ENCODE measurements around the gene RANGAP1. TPM values are rescaled to one million over a fixed set of nuclear protein-coding genes. Genes with fewer than 3 reads are reported as not detected.
A peak's percentile ranks its signal among the peaks of the same experiment; 100 is the strongest.
"Not testable (repeated sequence)": the region's sequence is repeated elsewhere in the genome, so short reads cannot be mapped to it uniquely, and the experiment has no call there.

Gene RANGAP1
- total and polyA plus RNA-seq, 10 donors, result 26.8 to 53.4 (median 43.7) TPM

DNA sequence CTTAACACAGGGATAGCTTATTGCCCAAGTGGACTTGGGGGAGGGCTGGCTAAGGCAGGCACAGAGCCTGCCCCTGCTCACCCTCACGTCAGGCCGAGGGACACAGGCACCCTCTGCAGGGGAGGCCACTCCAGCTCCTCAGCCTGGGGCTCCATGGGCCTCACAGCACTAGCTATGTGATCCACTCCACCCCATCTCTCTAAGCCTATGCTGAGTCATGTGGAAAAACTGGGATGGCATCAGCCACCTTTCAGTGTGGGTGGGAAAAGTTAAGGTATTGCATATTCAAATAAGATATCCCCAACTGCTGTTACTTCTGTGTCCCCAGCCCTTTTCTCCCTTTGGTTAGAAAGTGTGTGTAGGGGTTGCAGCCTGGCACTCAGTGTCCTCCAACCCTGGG lies 22.3 kb downstream of the RANGAP1 start:
- Histone ChIP-seq H3K36me3 (peaks cover 2 to 99% (median 93%) of the 10 kb centered on the region in 6 donors), H3K4me3 (no peak overlapping the region), H3K27me3 (replicated peaks in 1 of 7) (no peaks in the 10 kb centered on the region), H3K4me1 (peaks cover 0 to 25% (median 5%) of the 10 kb centered on the region in 6 donors), H3K27ac (no peak overlapping the region), H3K9me3 (no peaks in the 10 kb centered on the region)
- WGBS, 5 donors, result 92 to 100% (median 97%) methylated on average over 2 of the region's 2 CpGs
- TF ChIP-seq POLR2A (IDR thresholded peaks at IDR 0.05) (no peak), POLR2AphosphoS5 (IDR thresholded peaks at IDR 0.05) (peak in 1 of 3 donors; percentile 29)
- TF ChIP-seq, protein P1, sequence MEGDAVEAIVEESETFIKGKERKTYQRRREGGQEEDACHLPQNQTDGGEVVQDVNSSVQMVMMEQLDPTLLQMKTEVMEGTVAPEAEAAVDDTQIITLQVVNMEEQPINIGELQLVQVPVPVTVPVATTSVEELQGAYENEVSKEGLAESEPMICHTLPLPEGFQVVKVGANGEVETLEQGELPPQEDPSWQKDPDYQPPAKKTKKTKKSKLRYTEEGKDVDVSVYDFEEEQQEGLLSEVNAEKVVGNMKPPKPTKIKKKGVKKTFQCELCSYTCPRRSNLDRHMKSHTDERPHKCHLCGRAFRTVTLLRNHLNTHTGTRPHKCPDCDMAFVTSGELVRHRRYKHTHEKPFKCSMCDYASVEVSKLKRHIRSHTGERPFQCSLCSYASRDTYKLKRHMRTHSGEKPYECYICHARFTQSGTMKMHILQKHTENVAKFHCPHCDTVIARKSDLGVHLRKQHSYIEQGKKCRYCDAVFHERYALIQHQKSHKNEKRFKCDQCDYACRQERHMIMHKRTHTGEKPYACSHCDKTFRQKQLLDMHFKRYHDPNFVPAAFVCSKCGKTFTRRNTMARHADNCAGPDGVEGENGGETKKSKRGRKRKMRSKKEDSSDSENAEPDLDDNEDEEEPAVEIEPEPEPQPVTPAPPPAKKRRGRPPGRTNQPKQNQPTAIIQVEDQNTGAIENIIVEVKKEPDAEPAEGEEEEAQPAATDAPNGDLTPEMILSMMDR (IDR thresholded peaks at IDR 0.05 in 8 of 11, conservative IDR thresholded peaks at IDR 0.05 in 3 of 11), result no peak
- intact Hi-C loops (cut with DNase I; ENCODE audit: low total_unique reads), result no loop called here
- no peak for DNase-seq

- peaks cover 0 to 23% (median 5%) of the 10 kb centered on the region in 6 donors for H3K4me1 ChIP-seq
- H3K27ac ChIP-seq, result no peak overlapping the region
- H3K27me3 ChIP-seq (replicated peaks in 1 of 7), result no peaks in the 10 kb centered on the region
- TF ChIP-seq POLR2A (IDR thresholded peaks at IDR 0.05) (no peak), POLR2AphosphoS5 (IDR thresholded peaks at IDR 0.05) (no peak)
- TF ChIP-seq, protein P1 (IDR thresholded peaks at IDR 0.05 in 8 of 11, conservative IDR thresholded peaks at IDR 0.05 in 3 of 11), result no peak
- H3K4me3 ChIP-seq, result no peak overlapping the region
- DNase-seq, result no peak
- intact Hi-C loops (cut with DNase I; ENCODE audit: low total_unique reads), result no loop called here
- H3K36me3 ChIP-seq, result peaks cover 4 to 99% (median 93%) of the 10 kb centered on the region in 6 donors
- 94 to 97% (median 95%) methylated on average over 14 to 15 of the region's 15 CpGs for WGBS, 5 donors
- no peaks in the 10 kb centered on the region for H3K9me3 ChIP-seq
Observed at GRCh38 chr22:41262250-41262765, 23.7 kb downstream of the RANGAP1 start.

DNA sequence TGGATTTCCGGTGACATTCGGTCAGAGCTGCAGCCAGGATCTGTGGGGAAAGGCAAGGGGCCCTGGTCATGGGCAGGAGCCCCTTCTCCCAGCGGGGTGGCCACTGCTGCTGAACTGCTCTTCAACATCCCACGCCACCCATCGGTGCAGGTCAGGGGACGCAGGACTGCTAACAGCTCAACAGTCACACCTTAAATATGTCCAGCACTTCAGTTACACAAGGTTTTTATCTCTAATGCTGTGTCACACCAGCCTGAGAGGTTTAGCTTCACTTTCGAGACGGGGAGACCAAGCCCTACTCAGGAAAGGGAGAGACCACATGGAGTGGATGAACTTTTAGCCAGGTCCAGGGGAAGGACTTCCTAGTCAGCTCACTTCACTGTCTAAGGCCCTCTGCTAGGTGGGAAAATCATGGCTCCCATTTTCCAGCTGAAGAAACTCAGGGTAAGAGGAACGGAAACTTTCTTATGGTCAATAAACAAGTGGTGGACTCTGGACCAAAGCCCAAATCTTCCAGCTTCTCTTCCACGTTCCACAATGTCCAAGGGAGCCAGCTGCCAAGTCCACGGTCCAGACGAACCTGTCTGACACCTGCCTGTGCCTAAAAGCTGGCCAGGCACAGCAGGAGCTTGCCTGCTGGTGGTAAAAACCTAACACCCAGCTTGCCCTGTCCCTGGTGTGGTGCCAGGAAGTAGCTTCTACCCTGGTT lies 24.3 kb downstream of the RANGAP1 start:
- no peak for DNase-seq
- intact Hi-C loops (cut with DNase I; ENCODE audit: low total_unique reads), result no loop called here
- Histone ChIP-seq H3K4me3 (no peak overlapping the region), H3K27me3 (replicated peaks in 1 of 7) (no peaks in the 10 kb centered on the region), H3K4me1 (peaks cover 0 to 20% (median 5%) of the 10 kb centered on the region in 6 donors), H3K27ac (no peak overlapping the region), H3K9me3 (no peaks in the 10 kb centered on the region), H3K36me3 (peaks cover 4 to 99% (median 93%) of the 10 kb centered on the region in 6 donors)
- TF ChIP-seq POLR2A (IDR thresholded peaks at IDR 0.05), result no peak
- TF ChIP-seq, protein P1 (IDR thresholded peaks at IDR 0.05 in 8 of 11, conservative IDR thresholded peaks at IDR 0.05 in 3 of 11), result no peak
- WGBS, 5 donors, result 83 to 93% (median 88%) methylated on average over 8 to 12 of the region's 12 CpGs

GRCh38 chr22:41260871-41261270 lies 25.1 kb downstream of the RANGAP1 start:
- H3K9me3 ChIP-seq, result no peaks in the 10 kb centered on the region
- peaks cover 0 to 14% (median 5%) of the 10 kb centered on the region in 6 donors for H3K4me1 ChIP-seq
- H3K36me3 ChIP-seq, result peaks cover 4 to 100% (median 97%) of the 10 kb centered on the region in 6 donors
- intact Hi-C loops (cut with DNase I; ENCODE audit: low total_unique reads), result no loop called here
- no peak overlapping the region for H3K4me3 ChIP-seq
- no peak for DNase-seq
- TF ChIP-seq, protein P1 (IDR thresholded peaks at IDR 0.05 in 8 of 11, conservative IDR thresholded peaks at IDR 0.05 in 3 of 11), result no peak
- TF ChIP-seq POLR2AphosphoS5 (IDR thresholded peaks at IDR 0.05), result no peak
- no peak for TF ChIP-seq POLR2A (IDR thresholded peaks at IDR 0.05)
- no peak overlapping the region for H3K27ac ChIP-seq
- no peaks in the 10 kb centered on the region for H3K27me3 ChIP-seq (replicated peaks in 1 of 7)
- 94 to 100% (median 99%) methylated on average over 6 to 7 of the region's 7 CpGs for WGBS, 5 donors

DNA sequence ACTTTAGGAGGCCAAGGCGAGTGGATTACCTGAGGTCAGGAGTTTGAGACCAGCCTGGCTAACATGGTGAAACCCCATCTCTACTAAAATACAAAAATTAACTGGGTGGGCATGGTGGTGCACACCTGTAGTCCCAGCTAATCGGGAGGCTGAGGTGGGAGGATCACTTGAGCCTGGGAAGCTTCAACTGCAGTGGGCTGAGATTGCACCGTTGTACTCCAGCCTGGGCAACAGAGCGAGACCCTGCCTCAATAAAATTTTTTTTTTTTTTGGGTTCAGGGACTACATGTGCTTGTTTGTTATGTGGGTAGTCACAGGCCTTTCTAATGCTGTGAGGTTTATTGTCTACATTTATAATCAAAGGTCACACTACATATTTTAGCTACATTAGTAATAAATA lies 26.2 kb downstream of the RANGAP1 start:
- intact Hi-C loops (cut with DNase I; ENCODE audit: low total_unique reads), result not testable (repeated sequence)

More for the DNA sequence above, 26.2 kb downstream of the RANGAP1 start:
- not testable (repeated sequence) for H3K4me1 ChIP-seq; H3K27ac ChIP-seq; H3K9me3 ChIP-seq; H3K4me3 ChIP-seq; H3K27me3 ChIP-seq (replicated peaks in 1 of 7); DNase-seq
- WGBS, 5 donors, result 94 to 99% (median 97%) methylated on average over 4 of the region's 4 CpGs
- H3K36me3 ChIP-seq, result peaks cover 4 to 100% (median 99%) of the 10 kb centered on the region in 6 donors

Measured in spleen (tissue), 11 donors.